Measurements from ENCODE around the gene UBE2C. TPM values are rescaled to one million over a fixed set of nuclear protein-coding genes. Genes with fewer than 3 reads are reported as not detected.

The UBE2C gene
- total RNA-seq, 6 experiments from 2014 or later: 0.66 to 5.8 (median 3.7) TPM; not detected in 1

DNA sequence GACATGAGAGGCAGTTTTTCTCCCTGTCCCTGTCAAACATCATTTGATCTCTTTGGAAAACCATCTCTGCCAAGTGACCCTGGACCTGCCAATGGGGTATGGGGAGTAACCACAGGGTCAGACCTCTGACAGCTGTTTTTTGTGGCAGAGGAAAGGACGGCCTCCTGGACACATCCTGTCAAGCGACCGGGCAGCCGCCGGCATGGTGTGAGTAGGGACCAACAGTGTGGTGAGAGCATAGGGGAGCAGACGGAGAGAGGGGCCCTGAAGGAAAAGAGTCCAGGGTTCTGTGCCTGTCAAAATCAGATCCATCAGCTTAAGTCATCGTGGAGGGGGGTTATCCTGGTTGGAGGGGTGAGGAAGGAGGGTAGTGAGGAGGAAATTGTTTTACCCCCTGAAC, 10.6 kb upstream of the UBE2C start:
- Histone ChIP-seq H3K9me3 (no peaks in the 10 kb centered on the region), H3K4me1 (no peaks in the 10 kb centered on the region), H3K27me3 (no peaks in the 10 kb centered on the region), H3K27ac (no peak overlapping the region), H3K4me3 (no peak overlapping the region), H3K36me3 (peaks cover 0 to 62% (median 26%) of the 10 kb centered on the region in 4 donors)
- TF ChIP-seq, protein P1, sequence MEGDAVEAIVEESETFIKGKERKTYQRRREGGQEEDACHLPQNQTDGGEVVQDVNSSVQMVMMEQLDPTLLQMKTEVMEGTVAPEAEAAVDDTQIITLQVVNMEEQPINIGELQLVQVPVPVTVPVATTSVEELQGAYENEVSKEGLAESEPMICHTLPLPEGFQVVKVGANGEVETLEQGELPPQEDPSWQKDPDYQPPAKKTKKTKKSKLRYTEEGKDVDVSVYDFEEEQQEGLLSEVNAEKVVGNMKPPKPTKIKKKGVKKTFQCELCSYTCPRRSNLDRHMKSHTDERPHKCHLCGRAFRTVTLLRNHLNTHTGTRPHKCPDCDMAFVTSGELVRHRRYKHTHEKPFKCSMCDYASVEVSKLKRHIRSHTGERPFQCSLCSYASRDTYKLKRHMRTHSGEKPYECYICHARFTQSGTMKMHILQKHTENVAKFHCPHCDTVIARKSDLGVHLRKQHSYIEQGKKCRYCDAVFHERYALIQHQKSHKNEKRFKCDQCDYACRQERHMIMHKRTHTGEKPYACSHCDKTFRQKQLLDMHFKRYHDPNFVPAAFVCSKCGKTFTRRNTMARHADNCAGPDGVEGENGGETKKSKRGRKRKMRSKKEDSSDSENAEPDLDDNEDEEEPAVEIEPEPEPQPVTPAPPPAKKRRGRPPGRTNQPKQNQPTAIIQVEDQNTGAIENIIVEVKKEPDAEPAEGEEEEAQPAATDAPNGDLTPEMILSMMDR (IDR thresholded peaks at IDR 0.05): no peak
- no peak for TF ChIP-seq POLR2A (IDR thresholded peaks at IDR 0.05)
- WGBS (ENCODE audit: insufficient coverage, low coverage, low lambda C conversion rate, missing lambda C conversion rate): 87% methylated on average over 6 of the region's 7 CpGs
- ATAC-seq (no peak), DNase-seq (no peak)
- intact Hi-C loops (cut with DNase I): no loop called here

DNA sequence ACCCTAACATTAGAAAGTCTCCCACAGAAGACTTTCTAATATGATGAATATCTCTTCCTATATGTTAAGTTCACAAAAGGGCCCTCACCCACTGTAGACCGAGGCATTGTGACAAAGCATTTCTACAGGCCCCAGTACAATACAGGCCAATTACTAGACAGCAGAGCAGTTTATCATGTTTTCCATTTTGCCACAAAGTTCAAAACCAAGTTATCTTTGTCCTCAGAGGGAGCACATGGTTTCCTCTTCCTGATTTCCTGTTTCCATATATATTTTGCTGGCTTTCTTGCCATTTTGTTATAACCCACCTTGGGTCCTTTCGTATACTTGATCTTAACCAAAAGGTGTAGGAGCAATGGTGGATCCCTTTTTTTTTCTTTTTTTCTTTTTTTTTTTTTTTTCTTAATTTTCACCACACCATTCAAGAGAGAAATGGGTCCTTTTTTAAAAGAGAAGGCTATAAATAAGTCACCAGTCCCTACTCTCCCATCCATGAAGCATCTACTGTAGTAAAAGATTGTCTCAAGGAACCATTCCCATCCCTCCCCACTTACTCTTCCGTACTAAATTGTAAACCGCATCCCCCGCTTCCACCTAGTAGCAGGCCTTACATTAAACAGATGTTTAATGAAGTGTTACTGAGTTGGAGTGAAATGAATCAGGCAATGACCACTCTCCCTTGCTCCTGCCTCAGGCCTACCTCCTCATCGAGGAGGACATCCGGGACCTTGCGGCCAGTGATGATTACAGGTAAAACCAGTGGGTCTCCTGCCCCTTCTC, 2.1 kb upstream of the UBE2C start:
- H3K27ac ChIP-seq: no peak overlapping the region
- TF ChIP-seq, protein P1 (IDR thresholded peaks at IDR 0.05): no peak
- no peak for TF ChIP-seq POLR2A (IDR thresholded peaks at IDR 0.05)
- no peaks in the 10 kb centered on the region for H3K9me3 ChIP-seq
- no peak overlapping the region for H3K4me3 ChIP-seq
- H3K27me3 ChIP-seq: no peaks in the 10 kb centered on the region
- intact Hi-C loops (cut with DNase I): loop anchor here in 1 of 2 donors (10.0 kb wide), 1 partner anchor 144 kb away; no protein-coding TSS in a partner anchor
- H3K36me3 ChIP-seq: peaks cover 0 to 54% (median 29%) of the 10 kb centered on the region in 4 donors
- WGBS (ENCODE audit: insufficient coverage, low coverage, low lambda C conversion rate, missing lambda C conversion rate): 87% methylated on average over 8 of the region's 8 CpGs
- DNase-seq: no peak
- H3K4me1 ChIP-seq: peaks cover 0 to 6% (median 0%) of the 10 kb centered on the region in 4 donors
- ATAC-seq: no peak

DNA sequence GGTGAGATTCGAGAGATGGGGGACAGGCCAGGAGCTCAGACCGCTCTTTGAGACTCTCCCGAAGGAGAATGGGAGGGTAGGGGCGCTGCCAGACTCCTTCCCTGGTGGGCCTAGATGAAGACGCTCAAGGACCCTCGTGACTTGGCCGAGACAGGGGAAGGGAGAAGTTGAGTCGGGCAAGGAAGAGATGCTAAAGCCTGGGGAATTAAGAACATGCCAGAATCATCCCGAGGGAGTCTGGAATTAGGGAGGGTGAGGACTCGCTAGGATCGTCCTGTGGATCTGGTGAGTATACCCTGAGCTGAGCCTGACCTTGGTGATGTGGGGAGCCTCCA, 529 bp downstream of the UBE2C start:
- Histone ChIP-seq H3K27me3 (no peaks in the 10 kb centered on the region), H3K4me1 (peaks cover 0 to 6% (median 0%) of the 10 kb centered on the region in 4 donors), H3K9me3 (no peaks in the 10 kb centered on the region), H3K27ac (no peak overlapping the region), H3K4me3 (peak overlapping the region in 2 of 3 donors; percentile 40 to 51), H3K36me3 (peaks cover 0 to 30% (median 15%) of the 10 kb centered on the region in 4 donors)
- 9% methylated on average over 8 of the region's 11 CpGs for WGBS (ENCODE audit: insufficient coverage, low coverage, low lambda C conversion rate, missing lambda C conversion rate)
- intact Hi-C loops (cut with DNase I): loop anchor here in 1 of 2 donors (10.0 kb wide), 1 partner anchor 142 kb away; no protein-coding TSS in a partner anchor
- no peak for DNase-seq
- TF ChIP-seq, protein P1 (IDR thresholded peaks at IDR 0.05): no peak
- no peak for TF ChIP-seq POLR2A (IDR thresholded peaks at IDR 0.05)
- no peak for ATAC-seq

DNA sequence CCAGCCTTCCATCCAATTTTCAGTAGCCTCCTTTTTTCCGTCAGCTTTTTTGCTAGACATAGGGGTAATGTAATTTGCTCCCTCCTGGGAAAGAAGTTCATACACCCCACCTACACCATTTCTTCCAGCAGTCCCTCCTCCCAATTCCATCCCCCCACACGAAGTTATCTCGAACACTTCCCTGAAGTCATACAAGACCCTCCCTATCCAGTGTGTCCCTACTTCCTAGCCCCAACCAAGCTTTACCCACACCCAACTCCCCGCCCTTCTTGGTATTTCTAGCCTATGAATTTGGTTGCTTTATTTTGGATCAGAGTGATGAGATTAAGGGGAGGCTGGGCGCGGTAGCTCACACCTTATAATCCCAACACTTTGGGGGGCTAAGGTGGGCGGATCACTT, 1.0 kb downstream of the UBE2C start:
- 49% methylated on average over 7 of the region's 7 CpGs for WGBS (ENCODE audit: insufficient coverage, low coverage, low lambda C conversion rate, missing lambda C conversion rate)
- no peak for DNase-seq
- intact Hi-C loops (cut with DNase I): loop anchor here in 1 of 2 donors (10.0 kb wide), 1 partner anchor 141 kb away; no protein-coding TSS in a partner anchor
- no peak overlapping the region for H3K27ac ChIP-seq
- no peak for ATAC-seq
- peaks cover 0 to 27% (median 12%) of the 10 kb centered on the region in 4 donors for H3K36me3 ChIP-seq
- no peak for TF ChIP-seq POLR2A (IDR thresholded peaks at IDR 0.05)
- TF ChIP-seq, protein P1 (IDR thresholded peaks at IDR 0.05): no peak
- no peaks in the 10 kb centered on the region for H3K9me3 ChIP-seq
- no peaks in the 10 kb centered on the region for H3K27me3 ChIP-seq
- H3K4me1 ChIP-seq: peaks cover 0 to 6% (median 0%) of the 10 kb centered on the region in 4 donors
- H3K4me3 ChIP-seq: no peak overlapping the region

Data from right lobe of liver (tissue), 6 donors.